GM21723 (cell line): Measurements from ENCODE around the gene DDX1.

Experiments
- ATAC-seq: cut with Tn5 transposase; IDR thresholded peaks from one replicate; pipeline ENCODE4 v1.9.1; 2021; ENCODE audit warnings: mild to moderate bottlenecking, moderate library complexity; ENCODE audit not compliant: unreplicated experiment

Gene DDX1

GRCh38 chr2:15658911-15659310 lies 67.2 kb downstream of the DDX1 start:
- ATAC-seq = no peak

- ATAC-seq = no peak
Measured at GRCh38 chr2:15660491-15661294, 69.0 kb downstream of the DDX1 start.

- no peak for ATAC-seq
Measured at GRCh38 chr2:15661295-15661569, 69.6 kb downstream of the DDX1 start.

GRCh38 chr2:15662026-15662425 lies 70.4 kb downstream of the DDX1 start:
- ATAC-seq = no peak

- no peak for ATAC-seq
Measured at GRCh38 chr2:15662579-15662978, 70.9 kb downstream of the DDX1 start.

GRCh38 chr2:15663802-15664201 lies 72.1 kb downstream of the DDX1 start:
- ATAC-seq = no peak

- ATAC-seq = no peak
Measured at GRCh38 chr2:15664273-15665066, 72.8 kb downstream of the DDX1 start.

GRCh38 chr2:15665067-15665942 lies 73.6 kb downstream of the DDX1 start:
- ATAC-seq = no peak

- no peak for ATAC-seq
Measured at GRCh38 chr2:15665943-15666460, 74.3 kb downstream of the DDX1 start.

GRCh38 chr2:15666861-15667808 lies 75.5 kb downstream of the DDX1 start:
- no peak for ATAC-seq

- ATAC-seq = no peak
Measured at GRCh38 chr2:15667809-15668556, 76.3 kb downstream of the DDX1 start.

GRCh38 chr2:15668611-15669305 lies 77.1 kb downstream of the DDX1 start:
- no peak for ATAC-seq

GRCh38 chr2:15669375-15669910 lies 77.8 kb downstream of the DDX1 start:
- no peak for ATAC-seq

GRCh38 chr2:15670469-15670868 lies 78.8 kb downstream of the DDX1 start:
- no peak for ATAC-seq

- ATAC-seq = no peak
Measured at GRCh38 chr2:15670981-15671380, 79.3 kb downstream of the DDX1 start.

- ATAC-seq = no peak
Measured at GRCh38 chr2:15671409-15671808, 79.7 kb downstream of the DDX1 start.

GRCh38 chr2:15671842-15672815 lies 80.5 kb downstream of the DDX1 start:
- no peak for ATAC-seq
